A673 (cell line): Measurements from ENCODE around the gene PDZD4. TPM values are rescaled to one million over a fixed set of nuclear protein-coding genes. Genes with fewer than 3 reads are reported as not detected.

Experiments used
- BruUV-seq: library from RNA; stranded (reverse); fragments of 400-500 nt; replicated peaks from 2 replicates; lab custom pipeline; 2021; lab: Mats Ljungman, UMichigan
- CTCF ChIA-PET: fragments of 300-600 bp; sonication (Branson Sonifier 250); formaldehyde crosslinking; loops from one replicate; lab custom pipeline; 2022; ENCODE audit warnings: antibody characterized with exemption; lab: Charles Lee
- POLR2A ChIA-PET: fragments of 300-600 bp; sonication (Branson Sonifier 250); formaldehyde crosslinking; loops from one replicate; lab custom pipeline; 2022; ENCODE audit warnings: antibody characterized with exemption; ENCODE audit not compliant: low non-redundant PET; lab: Charles Lee
- DNase-seq: peaks from one replicate; pipeline ENCODE4 v3.0.0-alpha.2; 2015; ENCODE audit warnings: low spot score
- H3K27ac ChIP-seq: fragments of 200-600 bp; sonication (generic); 2 replicates; pipeline ENCODE4 v1.5.1; 2016; ENCODE audit warnings: mixed run types, low read depth, mild to moderate bottlenecking, mixed read lengths, antibody characterized with exemption, low read length; ENCODE audit not compliant: poor library complexity, severe bottlenecking
- H3K27me3 ChIP-seq: fragments of 200-600 bp; sonication (generic); replicated peaks from 2 replicates; pipeline ENCODE4 v1.6.1; 2017; ENCODE audit warnings: mixed run types, low read depth, mild to moderate bottlenecking, mixed read lengths, antibody characterized with exemption, low read length; ENCODE audit not compliant: insufficient read depth, poor library complexity
- H3K36me3 ChIP-seq: fragments of 200-600 bp; sonication (generic); 2 replicates; pipeline ENCODE4 v1.6.1; 2016; ENCODE audit warnings: mixed run types, mild to moderate bottlenecking, mixed read lengths, antibody characterized with exemption, low read length; ENCODE audit not compliant: insufficient read depth, poor library complexity, severe bottlenecking
- H3K4me1 ChIP-seq: fragments of 200-600 bp; sonication (generic); 2 replicates; pipeline ENCODE4 v1.6.1; 2017; ENCODE audit warnings: mixed run types, mild to moderate bottlenecking, mixed read lengths, antibody characterized with exemption, low read length; ENCODE audit not compliant: insufficient read depth, poor library complexity, severe bottlenecking
- H3K4me3 ChIP-seq: fragments of 200-600 bp; sonication (generic); 2 replicates; pipeline ENCODE4 v1.5.1; 2016; ENCODE audit warnings: low read depth, mixed run types, mild to moderate bottlenecking, mixed read lengths, low read length; ENCODE audit not compliant: poor library complexity, severe bottlenecking
- H3K9me3 ChIP-seq: fragments of 200-600 bp; sonication (generic); 2 replicates; pipeline ENCODE4 v1.6.1; 2016; ENCODE audit warnings: mixed run types, low read depth, mild to moderate bottlenecking, mixed read lengths, antibody characterized with exemption, low read length; ENCODE audit not compliant: poor library complexity, severe bottlenecking
- EZH2 ChIP-seq: fragments of 200-600 bp; sonication (generic); IDR thresholded peaks from 2 replicates; pipeline ENCODE4 v1.6.1; 2017; ENCODE audit warnings: borderline replicate concordance, low read depth, mild to moderate bottlenecking, mixed read lengths, antibody characterized with exemption, low read length; ENCODE audit not compliant: poor library complexity, severe bottlenecking
- intact Hi-C: fragments of 100-400 bp; cut with micrococcal nuclease; formaldehyde crosslinking; loops from one replicate; pipeline ENCODE4 v1.10.0; 2022; ENCODE audit not compliant: unreplicated experiment
- total RNA-seq: library from RNA; stranded (reverse); gene quantifications from 2 replicates; pipeline ENCODE4 v1.2.3, GENCODE V29; 2021
- TF ChIP-seq, protein P1 (sequence below): fragments of 300-800, 200-600 bp; sonication (generic); conservative IDR thresholded peaks from 2 replicates; pipeline ENCODE4 v1.5.1; 2017; ENCODE audit warnings: low read depth, mild to moderate bottlenecking, antibody characterized with exemption, low read length, moderate library complexity, mixed read lengths

Gene PDZD4
- total RNA-seq, 1 experiment from 2014 or later: 2.6 TPM

- Histone ChIP-seq H3K27ac (no peak overlapping the region), H3K27me3 (peaks cover 26% of the 10 kb centered on the region), H3K9me3 (no peaks in the 10 kb centered on the region), H3K4me3 (no peak overlapping the region), H3K36me3 (no peaks in the 10 kb centered on the region), H3K4me1 (no peaks in the 10 kb centered on the region)
- TF ChIP-seq, protein P1, sequence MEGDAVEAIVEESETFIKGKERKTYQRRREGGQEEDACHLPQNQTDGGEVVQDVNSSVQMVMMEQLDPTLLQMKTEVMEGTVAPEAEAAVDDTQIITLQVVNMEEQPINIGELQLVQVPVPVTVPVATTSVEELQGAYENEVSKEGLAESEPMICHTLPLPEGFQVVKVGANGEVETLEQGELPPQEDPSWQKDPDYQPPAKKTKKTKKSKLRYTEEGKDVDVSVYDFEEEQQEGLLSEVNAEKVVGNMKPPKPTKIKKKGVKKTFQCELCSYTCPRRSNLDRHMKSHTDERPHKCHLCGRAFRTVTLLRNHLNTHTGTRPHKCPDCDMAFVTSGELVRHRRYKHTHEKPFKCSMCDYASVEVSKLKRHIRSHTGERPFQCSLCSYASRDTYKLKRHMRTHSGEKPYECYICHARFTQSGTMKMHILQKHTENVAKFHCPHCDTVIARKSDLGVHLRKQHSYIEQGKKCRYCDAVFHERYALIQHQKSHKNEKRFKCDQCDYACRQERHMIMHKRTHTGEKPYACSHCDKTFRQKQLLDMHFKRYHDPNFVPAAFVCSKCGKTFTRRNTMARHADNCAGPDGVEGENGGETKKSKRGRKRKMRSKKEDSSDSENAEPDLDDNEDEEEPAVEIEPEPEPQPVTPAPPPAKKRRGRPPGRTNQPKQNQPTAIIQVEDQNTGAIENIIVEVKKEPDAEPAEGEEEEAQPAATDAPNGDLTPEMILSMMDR: no peak
- TF ChIP-seq EZH2: no peak
- DNase-seq: no peak
- intact Hi-C loops: no loop called here
- ChIA-PET CTCF (no interaction called here), POLR2A (no interaction called here)
- BruUV-seq: no TSS peak
These were observed 18.0 kb upstream of the PDZD4 start for GRCh38 chrX:153848325-153848724.

DNA sequence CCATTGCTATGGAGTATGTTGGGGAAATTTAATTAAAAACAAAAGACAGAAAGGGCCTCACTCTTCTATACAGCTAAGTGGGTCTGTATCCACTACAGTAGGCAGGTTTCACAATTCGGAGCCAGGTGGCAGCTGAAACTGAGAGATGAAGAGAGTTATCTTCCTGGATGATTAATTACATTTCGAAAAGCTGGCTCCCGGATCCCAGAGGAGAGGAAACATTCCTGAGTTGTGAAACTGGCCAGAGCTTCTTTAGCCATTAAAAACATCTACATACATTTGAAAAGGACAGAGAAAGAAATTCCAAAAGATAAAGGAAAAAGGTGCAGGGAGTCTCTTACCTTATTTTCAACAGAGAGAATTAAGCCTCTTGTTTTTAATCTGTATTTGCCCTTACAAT is 15.5 kb upstream of the PDZD4 start:
- H3K36me3 ChIP-seq: no peaks in the 10 kb centered on the region
- TF ChIP-seq, protein P1: no peak
- no peak for TF ChIP-seq EZH2
- CTCF ChIA-PET: no interaction called here
- H3K9me3 ChIP-seq: no peaks in the 10 kb centered on the region
- H3K27ac ChIP-seq: no peak overlapping the region
- H3K4me3 ChIP-seq: no peak overlapping the region
- POLR2A ChIA-PET: no interaction called here
- H3K4me1 ChIP-seq: no peaks in the 10 kb centered on the region
- intact Hi-C loops: no loop called here
- no TSS peak for BruUV-seq
- H3K27me3 ChIP-seq: peaks cover 28% of the 10 kb centered on the region
- DNase-seq: no peak

DNA sequence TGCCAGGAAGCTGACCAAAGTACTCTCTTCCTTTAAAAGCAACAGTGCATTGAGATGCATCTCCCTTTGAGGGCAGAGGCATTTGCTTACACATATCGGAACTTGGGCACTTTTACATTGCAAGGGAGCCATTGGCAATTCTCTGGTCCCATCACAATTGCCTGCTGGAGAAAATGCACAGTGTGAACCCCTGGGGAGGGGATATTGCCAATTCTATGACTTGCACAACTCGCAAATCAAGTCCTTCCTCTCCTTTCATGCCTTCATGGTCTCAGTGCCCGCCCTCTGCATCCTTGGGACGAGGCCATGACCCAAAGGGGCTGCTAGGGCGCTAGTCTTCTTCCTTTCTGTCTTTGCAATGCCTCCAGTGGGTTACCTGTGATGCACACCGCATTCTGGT is 14.9 kb upstream of the PDZD4 start:
- Histone ChIP-seq H3K4me1 (no peaks in the 10 kb centered on the region), H3K4me3 (no peak overlapping the region), H3K9me3 (no peaks in the 10 kb centered on the region), H3K27ac (no peak overlapping the region), H3K27me3 (peaks cover 28% of the 10 kb centered on the region), H3K36me3 (no peaks in the 10 kb centered on the region)
- intact Hi-C loops: no loop called here
- POLR2A ChIA-PET: no interaction called here
- DNase-seq: no peak
- CTCF ChIA-PET: no interaction called here
- TF ChIP-seq EZH2: no peak
- TF ChIP-seq, protein P1: no peak
- no TSS peak for BruUV-seq
